Testis (tissue), 3 donors: ENCODE measurements around the gene POPDC3. TPM values are rescaled to one million over a fixed set of nuclear protein-coding genes. Genes with fewer than 3 reads are reported as not detected.

Experiments
- DNase-seq: peaks from one replicate; pipeline ENCODE4 v3.0.0-alpha.2; 2019
- H3K27ac ChIP-seq, 2 donors: fragments of 200-600 bp; sonication (generic); one replicate each; pipeline ENCODE4 v1.5.1; 2019
- H3K27me3 ChIP-seq: fragments of 200-600 bp; sonication (generic); one replicate; pipeline ENCODE4 v1.5.1; 2019
- H3K36me3 ChIP-seq: fragments of 200-600 bp; sonication (generic); one replicate; pipeline ENCODE4 v1.5.1; 2017; ENCODE audit warnings: low read depth; ENCODE audit errors: missing control alignments
- H3K4me1 ChIP-seq: fragments of 200-600 bp; sonication (generic); one replicate; pipeline ENCODE4 v1.5.1; 2019
- H3K4me3 ChIP-seq, 2 donors: fragments of 200-600 bp; sonication (generic); one replicate each; pipeline ENCODE4 v1.5.1; 2017 to 2019
- H3K9me3 ChIP-seq: fragments of 200-600 bp; sonication (generic); one replicate; pipeline ENCODE4 v1.5.1; 2017
- POLR2A ChIP-seq: fragments of 450-650 bp; IDR thresholded peaks from one replicate; pipeline ENCODE4 v1.6.1; 2017; ENCODE audit warnings: antibody characterized with exemption, mild to moderate bottlenecking, moderate library complexity
- WGBS, 2 donors: methylation state at CpG; one replicate each; pipeline ENCODE4 v1.1.5; 2018; 5-methylcytosine and 5-hydroxymethylcytosine counted together
- intact Hi-C: fragments of 100-400 bp; cut with DNase I; formaldehyde crosslinking; loops from one replicate; pipeline ENCODE4 v1.15.1; 2023; ENCODE audit warnings: low total_unique reads
- polyA plus RNA-seq: library from polyadenylated mRNA; stranded (reverse); fragments of 350-450 nt; fragmentation: Illumina TruSeq; extraction: RNeasy Lipid Tissue Mini Kit (QIAGEN cat#74804); gene quantifications from one replicate; pipeline ENCODE4 v1.2.3, GENCODE V29; 2014; ENCODE audit warnings: low read depth, low replicate concordance; ENCODE audit not compliant: insufficient read depth
- total RNA-seq, 2 donors: library from RNA; depleted of rRNA; stranded (reverse); fragments of >200 nt; gene quantifications; one replicate each; pipeline ENCODE4 v1.2.3, GENCODE V29; 2016
- TF ChIP-seq, protein P1 (sequence below), 3 experiments: fragments of 450-650 bp in 2 of 3; fragments of 200-600 bp in 1 of 3; sonication (generic) in 1 of 3; IDR thresholded peaks; one replicate each; pipeline ENCODE4 v1.5.1; 2016 to 2019; ENCODE audit warnings: antibody characterized with exemption in 3 of 3, mild to moderate bottlenecking in 2 of 3, moderate library complexity in 1 of 3

POPDC3 gene
- total and polyA plus RNA-seq, 3 donors from 2014 or later = 7.8 to 13.8 (median 9.8) TPM

DNA sequence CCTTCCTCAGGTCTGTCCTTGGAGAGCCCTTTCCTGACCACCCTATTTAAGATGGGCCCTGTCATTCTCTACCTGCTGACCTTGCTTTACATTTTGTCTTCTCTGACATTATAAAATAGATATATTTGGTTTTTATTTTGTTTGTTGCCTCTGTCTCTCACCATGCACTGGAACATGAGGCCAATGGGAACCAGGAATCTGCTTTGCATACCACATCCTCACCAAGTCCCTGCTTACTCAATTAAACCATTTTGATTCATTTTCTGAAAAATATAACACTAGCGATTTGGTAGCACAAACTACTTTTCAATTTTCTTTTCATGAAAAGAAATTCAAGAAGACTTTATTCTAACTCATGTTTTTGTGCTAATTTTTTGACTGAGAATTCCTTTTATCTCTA is 32.8 kb upstream of the POPDC3 start:
- intact Hi-C loops = no loop called here
- no peaks in the 10 kb centered on the region for H3K4me1 ChIP-seq
- no peaks in the 10 kb centered on the region for H3K27me3 ChIP-seq
- H3K36me3 ChIP-seq = no peaks in the 10 kb centered on the region
- no peak overlapping the region for H3K4me3 ChIP-seq
- H3K9me3 ChIP-seq = no peaks in the 10 kb centered on the region
- DNase-seq = no peak
- TF ChIP-seq POLR2A = no peak
- TF ChIP-seq, protein P1, sequence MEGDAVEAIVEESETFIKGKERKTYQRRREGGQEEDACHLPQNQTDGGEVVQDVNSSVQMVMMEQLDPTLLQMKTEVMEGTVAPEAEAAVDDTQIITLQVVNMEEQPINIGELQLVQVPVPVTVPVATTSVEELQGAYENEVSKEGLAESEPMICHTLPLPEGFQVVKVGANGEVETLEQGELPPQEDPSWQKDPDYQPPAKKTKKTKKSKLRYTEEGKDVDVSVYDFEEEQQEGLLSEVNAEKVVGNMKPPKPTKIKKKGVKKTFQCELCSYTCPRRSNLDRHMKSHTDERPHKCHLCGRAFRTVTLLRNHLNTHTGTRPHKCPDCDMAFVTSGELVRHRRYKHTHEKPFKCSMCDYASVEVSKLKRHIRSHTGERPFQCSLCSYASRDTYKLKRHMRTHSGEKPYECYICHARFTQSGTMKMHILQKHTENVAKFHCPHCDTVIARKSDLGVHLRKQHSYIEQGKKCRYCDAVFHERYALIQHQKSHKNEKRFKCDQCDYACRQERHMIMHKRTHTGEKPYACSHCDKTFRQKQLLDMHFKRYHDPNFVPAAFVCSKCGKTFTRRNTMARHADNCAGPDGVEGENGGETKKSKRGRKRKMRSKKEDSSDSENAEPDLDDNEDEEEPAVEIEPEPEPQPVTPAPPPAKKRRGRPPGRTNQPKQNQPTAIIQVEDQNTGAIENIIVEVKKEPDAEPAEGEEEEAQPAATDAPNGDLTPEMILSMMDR (IDR thresholded peaks at IDR 0.05) = no peak
- WGBS, 2 donors = 79 to 95% methylated on average over 1 of the region's 1 CpG
- H3K27ac ChIP-seq = no peak overlapping the region

GRCh38 chr6:105211831-105212230 is 32.0 kb upstream of the POPDC3 start:
- intact Hi-C loops = no loop called here
- no peaks in the 10 kb centered on the region for H3K4me1 ChIP-seq
- H3K36me3 ChIP-seq = no peaks in the 10 kb centered on the region
- WGBS, 2 donors = 94 to 96% methylated on average over 3 of the region's 3 CpGs
- TF ChIP-seq POLR2A = no peak
- TF ChIP-seq, protein P1 (IDR thresholded peaks at IDR 0.05) = no peak
- no peaks in the 10 kb centered on the region for H3K27me3 ChIP-seq
- DNase-seq = no peak
- no peaks in the 10 kb centered on the region for H3K9me3 ChIP-seq
- no peak overlapping the region for H3K27ac ChIP-seq
- no peak overlapping the region for H3K4me3 ChIP-seq

DNA sequence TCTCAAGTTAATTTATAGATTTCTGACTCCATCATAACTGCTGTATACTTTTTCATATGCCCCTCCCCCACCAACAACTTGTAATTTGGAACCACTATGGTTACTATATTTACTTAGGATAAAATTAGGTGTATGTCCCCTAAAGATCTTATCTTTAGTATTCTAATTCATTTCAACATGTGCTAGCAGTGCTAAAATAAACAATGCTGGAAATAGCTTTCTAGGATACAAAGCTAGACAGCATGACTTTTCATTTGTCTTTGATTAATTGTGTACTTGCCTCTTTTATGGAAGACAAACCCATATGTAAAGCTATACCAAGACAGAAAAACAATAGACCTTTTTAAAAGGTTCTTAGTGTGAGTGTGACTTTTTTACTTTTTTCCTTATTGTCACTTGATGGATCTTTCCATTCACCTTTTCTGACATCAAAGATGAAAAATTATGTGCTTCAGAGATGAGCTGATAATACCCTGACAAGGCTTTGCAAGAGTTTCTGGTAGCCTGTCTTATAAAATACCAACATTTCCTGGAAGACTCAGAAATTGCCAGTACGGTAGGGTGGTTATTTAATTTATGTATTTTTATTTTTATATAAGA is 31.2 kb upstream of the POPDC3 start:
- no peak for DNase-seq
- no peaks in the 10 kb centered on the region for H3K27me3 ChIP-seq
- no peak overlapping the region for H3K27ac ChIP-seq
- TF ChIP-seq, protein P1 (IDR thresholded peaks at IDR 0.05) = no peak
- no peak for TF ChIP-seq POLR2A
- 87 to 91% methylated on average over 1 of the region's 1 CpG for WGBS, 2 donors
- H3K9me3 ChIP-seq = no peaks in the 10 kb centered on the region
- H3K36me3 ChIP-seq = no peaks in the 10 kb centered on the region
- H3K4me3 ChIP-seq = no peak overlapping the region
- no peaks in the 10 kb centered on the region for H3K4me1 ChIP-seq
- intact Hi-C loops = no loop called here

DNA sequence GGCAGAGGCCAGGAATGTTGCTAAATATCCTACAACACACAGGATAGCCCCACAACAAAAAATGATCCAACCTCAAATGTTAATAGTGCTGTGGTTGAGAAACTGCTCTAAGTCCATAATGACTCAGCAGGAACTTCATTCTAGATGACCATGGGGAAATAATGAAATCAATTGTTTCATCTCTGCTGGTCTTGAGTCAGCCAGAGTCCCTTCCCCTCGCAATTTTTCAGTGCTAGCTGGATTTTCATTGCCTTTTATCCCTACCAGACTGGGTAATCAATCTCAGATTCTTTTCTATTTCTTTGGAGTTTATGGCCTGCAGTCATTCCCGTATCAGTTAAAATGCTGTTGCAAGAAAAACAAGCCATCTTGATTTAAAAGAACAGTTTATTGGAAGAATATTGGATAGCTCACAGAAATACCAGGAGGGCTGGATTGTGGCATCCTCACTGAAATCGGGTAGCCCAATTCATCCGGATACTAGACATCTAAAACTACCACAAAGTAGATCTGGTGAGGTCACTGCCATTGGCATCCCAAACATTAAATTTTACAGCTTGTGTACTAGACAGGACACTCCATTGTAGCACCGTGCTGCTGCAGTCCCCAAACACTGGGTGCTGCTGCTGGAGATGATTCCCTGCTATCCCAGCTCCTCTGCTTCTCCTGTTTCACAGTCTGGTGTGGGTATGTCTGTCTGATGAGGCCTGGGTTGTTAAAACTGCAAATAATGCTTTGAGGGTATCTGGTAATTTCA is 30.3 kb upstream of the POPDC3 start:
- 67 to 74% methylated on average over 5 of the region's 5 CpGs for WGBS, 2 donors
- no peak overlapping the region for H3K4me3 ChIP-seq
- no peak for TF ChIP-seq POLR2A
- TF ChIP-seq, protein P1 (IDR thresholded peaks at IDR 0.05) = no peak
- no peak for DNase-seq
- no peaks in the 10 kb centered on the region for H3K9me3 ChIP-seq
- no peaks in the 10 kb centered on the region for H3K4me1 ChIP-seq
- H3K27me3 ChIP-seq = no peaks in the 10 kb centered on the region
- H3K36me3 ChIP-seq = no peaks in the 10 kb centered on the region
- intact Hi-C loops = no loop called here
- no peak overlapping the region for H3K27ac ChIP-seq
